DMS114 treated with DMSO at 0.1 percent for 48 hours (cell line): ENCODE data around the gene LAMTOR2.
"Not testable (repeated sequence)": the region's sequence is repeated elsewhere in the genome, so short reads cannot be mapped to it uniquely, and the experiment has no call there.

Source experiments
- DNase-seq: peaks from one replicate; lab custom pipeline; 2025; ENCODE audit not compliant: unreplicated experiment; lab: John Stamatoyannopoulos, UW

LAMTOR2 gene

DNA sequence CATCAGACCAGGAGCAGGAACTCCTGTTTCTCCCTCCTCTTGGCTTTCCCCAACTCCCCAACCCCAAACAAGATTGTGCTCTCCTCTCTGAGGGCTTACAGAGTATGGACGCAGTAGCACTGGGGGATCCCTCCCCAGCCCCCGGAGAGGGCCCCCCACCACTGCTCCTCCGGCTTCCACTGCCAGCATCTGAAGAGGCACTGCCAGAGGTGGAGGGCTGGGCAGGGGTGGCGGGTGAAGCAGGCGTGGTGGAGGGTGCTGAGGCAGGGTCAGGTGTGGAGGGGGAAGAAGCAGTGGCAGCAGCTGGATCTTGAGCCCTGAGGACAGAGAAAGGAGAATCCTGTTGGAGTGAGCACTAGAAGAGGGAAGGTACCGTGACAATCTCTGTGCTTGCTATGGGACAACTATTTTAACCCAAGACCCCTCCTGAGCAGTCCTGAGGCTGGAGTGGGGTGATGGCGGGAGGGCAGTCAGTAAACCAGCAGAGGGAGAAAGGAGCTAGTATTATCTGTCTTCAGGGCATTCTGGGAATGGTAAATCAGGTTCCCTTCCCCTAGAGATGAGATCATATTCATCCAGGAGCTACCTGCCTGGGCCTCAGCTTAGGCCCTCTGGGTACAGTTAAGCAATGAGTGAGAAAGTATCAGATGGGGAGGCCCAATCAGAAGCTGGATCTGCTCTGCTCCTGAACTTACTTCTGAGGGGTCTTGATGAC, 3.4 kb upstream of the LAMTOR2 start:
- DNase-seq = no peak

GRCh38 chr1:156052862-156053767, 1.5 kb upstream of the LAMTOR2 start:
- DNase-seq = peak; percentile 79

- DNase-seq = peak; percentile 68
Observed at GRCh38 chr1:156053768-156054499, 648 bp upstream of the LAMTOR2 start, which contains the start of gene UBQLN4. Gene UBQLN4, minus strand, starts transcription at chr1:156053798. Its CDS starts 97 bp downstream, at chr1:156053701.

DNA sequence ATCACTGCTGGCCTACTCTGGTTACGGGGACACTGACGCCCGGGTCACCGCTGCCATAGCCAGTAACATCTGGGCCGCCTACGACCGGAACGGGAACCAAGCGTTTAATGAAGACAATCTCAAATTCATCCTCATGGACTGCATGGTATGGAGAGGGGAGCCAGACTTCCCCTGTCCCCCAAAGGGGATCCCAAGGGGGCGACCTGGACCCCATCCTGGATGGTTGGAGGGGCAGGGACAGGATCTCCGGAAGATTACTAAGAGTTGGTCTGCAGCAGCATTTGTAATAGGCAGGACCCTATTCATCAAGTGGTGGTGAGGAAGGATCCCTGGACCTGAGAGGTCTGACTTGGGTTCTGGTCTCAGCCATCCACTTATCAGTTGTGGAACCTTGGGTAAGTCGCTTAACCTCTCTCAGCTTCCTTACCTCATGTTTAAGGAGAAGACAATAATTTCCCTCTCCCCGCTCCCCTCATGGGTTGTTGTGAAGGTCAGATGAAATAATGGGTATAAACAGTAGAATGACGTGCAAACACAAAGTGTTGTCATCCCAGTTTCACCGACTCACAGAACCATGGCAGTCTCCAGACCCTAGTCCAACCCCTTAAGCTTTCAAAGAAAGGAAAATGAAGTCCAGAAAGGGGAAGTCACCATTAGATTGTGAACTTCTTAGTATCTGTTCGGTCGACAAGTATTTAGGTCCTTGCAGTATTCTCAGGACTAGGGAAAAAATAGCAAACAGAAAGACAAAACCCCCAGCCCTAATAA, 883 bp downstream of the LAMTOR2 start:
- DNase-seq = no peak

DNA sequence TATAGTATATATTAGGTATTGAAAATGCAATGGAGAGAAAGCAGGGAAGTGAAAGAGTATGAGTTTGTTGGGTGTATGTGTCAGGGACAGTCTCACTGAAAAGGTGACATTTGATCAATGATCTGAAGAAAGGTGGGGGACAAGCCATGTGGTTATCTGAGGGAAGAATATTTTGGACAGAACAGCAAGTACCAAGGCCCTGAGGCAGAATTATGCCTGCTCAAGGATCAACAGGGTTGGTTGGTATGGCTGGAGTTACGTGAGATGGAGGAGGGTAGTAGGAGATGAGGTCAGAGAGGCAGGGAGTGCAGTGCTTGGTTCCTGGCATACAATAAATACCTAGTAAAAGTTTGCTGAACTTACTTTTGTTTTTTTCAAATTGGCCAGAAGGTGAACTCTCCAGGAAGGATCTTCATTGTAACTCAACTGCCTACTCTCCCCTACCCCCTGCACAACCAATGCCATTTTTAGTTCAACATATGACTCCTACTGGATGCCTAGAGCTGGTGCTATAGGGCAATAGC, 1.8 kb downstream of the LAMTOR2 start:
- DNase-seq = no peak

- no peak for DNase-seq
Observed at GRCh38 chr1:156060937-156061636, 6.5 kb downstream of the LAMTOR2 start, which contains the start of gene RAB25. Gene RAB25, plus strand, starts transcription at chr1:156061160. Its CDS starts 241 bp downstream, at chr1:156061401.

- no peak for DNase-seq
Observed at GRCh38 chr1:156062189-156062588, 7.6 kb downstream of the LAMTOR2 start.

GRCh38 chr1:156063997-156064285, 9.4 kb downstream of the LAMTOR2 start:
- DNase-seq = no peak

DNA sequence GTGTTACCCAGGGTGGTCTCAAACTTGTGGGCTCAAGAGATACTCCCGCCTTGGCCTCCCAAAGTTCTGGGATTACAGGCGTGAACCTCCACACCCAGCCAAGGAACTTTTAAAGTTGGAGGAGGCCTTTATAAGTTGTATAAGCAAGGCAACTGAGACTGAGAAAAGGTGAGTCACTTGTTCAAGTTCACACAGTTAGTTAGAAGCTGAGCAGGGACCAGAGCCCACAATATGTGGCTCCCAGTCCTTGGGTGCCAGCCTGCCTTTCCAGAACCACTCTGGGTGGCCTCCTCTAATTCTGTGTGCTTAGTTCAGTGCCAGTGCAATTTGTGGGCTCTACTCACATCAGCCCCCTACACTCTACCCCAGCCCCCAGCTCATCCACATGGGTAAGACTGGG, 10.0 kb downstream of the LAMTOR2 start:
- DNase-seq = no peak

DNA sequence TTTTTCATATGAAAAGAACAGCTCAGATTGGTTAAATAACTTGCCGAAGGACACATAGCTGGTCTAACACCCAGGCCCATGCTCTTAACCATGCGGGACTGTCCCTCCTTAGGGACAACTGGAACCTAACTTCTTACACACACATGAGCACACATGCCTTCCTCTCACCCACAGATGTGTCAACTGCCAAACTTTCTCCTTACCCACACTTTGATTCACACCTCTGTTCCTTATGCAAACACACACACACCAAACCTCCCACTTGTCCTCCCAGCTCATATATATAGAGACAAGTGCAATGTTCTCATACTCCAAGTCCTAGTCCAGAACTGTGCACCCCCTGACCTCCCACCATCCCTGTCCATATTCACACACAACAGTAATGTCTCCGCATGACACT, 10.6 kb downstream of the LAMTOR2 start:
- DNase-seq = no peak

DNA sequence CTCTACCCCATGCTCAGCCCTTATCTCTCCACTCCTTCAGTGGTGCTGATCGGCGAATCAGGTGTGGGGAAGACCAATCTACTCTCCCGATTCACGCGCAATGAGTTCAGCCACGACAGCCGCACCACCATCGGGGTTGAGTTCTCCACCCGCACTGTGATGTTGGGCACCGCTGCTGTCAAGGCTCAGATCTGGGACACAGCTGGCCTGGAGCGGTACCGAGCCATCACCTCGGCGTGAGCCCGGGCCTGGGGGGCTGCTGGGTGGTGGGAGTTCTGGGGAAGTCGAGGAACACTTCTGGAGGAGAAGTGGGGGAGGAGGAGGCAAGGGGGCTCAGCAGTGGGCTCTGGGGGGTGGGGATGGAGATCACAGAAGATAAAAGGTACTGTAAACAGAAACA, 11.3 kb downstream of the LAMTOR2 start:
- DNase-seq = no peak

DNA sequence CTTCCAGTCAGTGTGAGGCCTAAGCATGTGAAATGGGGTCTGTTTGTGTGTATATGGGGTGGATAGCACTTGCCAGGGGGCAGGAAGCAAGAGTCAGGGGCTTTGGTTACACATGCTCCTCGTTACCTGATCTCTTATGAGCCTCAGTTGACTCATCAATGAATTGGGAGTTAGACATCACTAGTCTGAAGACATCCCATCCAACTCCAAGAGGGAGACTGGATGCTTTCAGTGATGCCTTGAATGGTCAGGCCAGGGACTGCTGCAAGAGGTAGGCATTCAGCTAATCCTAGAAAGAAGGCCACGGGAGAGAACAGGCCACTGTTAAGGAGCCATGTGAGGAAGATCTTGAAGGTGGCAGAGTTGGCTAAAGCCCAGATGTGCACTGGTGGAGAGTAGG, 12.7 kb downstream of the LAMTOR2 start:
- DNase-seq = no peak

DNA sequence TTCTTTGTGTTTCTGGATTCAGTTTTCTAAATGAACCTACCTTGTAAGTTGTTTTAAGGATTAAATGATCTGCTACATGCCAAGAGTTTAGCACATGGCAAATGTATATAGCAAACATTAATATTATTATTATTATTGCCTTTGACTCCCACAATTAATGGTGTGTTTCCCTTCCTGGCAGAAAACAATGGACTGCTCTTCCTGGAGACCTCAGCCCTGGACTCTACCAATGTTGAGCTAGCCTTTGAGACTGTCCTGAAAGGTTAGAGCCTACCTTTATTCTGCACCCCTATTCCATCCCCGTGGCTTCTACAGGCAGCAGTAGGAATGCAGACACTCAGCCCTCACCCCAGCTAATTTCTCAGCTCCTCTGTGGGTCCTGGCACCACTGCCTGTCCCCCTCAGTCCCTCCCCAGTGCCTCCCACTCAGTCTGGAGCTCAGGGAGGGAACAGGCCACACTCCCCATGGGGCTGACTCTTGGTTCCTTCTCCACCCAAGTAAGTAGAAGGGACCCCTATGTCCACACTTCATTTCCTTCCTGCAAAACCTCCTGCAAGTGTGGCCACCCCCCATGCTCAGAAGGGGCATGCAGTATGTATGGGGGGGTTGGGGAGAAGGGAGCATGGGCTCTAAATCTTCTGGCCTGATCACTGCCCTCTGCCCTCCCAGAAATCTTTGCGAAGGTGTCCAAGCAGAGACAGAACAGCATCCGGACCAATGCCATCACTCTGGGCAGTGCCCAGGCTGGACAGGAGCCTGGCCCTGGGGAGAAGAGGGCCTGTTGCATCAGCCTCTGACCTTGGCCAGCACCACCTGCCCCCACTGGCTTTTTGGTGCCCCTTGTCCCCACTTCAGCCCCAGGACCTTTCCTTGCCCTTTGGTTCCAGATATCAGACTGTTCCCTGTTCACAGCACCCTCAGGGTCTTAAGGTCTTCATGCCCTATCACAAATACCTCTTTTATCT, 15.2 kb downstream of the LAMTOR2 start:
- DNase-seq = no peak

- no peak for DNase-seq
Observed at GRCh38 chr1:156070548-156070947, 16.0 kb downstream of the LAMTOR2 start.

- DNase-seq = not testable (repeated sequence)
Observed at GRCh38 chr1:156071332-156071816, 16.8 kb downstream of the LAMTOR2 start.

GRCh38 chr1:156072251-156072650, 17.7 kb downstream of the LAMTOR2 start:
- no peak for DNase-seq

DNA sequence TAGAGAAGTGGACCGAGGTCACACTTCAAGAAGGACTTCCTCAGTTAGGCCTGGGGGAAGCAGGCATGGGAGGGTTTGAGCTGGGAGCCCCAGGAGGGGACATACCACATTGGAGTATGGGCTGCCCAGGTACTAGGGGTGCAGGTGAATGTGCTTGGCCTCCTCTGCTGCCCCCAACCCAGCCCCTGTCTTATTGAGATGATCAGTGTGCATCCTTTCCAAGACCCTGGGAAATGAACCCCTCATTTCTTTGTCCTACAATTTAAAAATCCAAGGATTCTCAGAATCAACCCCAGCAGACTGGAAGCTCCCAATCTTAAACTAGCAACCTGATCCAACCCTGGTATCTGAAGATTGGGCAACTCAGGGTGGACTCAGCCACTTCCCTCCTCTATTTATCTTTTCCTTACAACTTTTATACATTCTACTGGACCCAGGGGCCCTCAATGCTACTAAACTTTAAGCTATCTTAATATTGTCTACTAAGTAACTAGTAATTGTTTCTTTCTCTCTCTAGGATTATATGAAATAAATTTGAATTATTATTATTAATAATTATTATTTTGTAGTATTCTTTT, 18.6 kb downstream of the LAMTOR2 start:
- no peak for DNase-seq

DNA sequence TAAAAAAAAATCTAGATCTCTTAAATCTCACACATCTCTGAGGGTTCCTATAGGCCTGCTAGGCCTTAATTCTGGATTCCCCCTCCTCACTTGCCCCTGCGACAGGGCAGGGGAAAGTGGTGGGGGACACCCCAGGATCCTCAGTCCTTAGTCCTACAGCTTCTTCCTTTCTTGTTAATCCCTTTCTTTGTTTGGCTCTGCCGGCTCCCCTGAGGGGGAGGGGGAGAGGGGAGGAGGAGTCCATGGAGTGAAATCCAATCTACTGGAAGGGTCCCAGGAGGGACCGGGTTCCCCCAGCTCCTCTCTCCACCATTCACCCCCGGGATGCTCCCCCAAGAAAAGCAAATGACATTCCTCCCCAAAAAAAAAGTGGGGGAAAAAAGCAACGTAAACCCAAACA, 19.2 kb downstream of the LAMTOR2 start:
- no peak for DNase-seq
